C1 segment of cervical spinal cord (tissue), 14 donors: Measurements from ENCODE around the gene ATM.
"Not testable (repeated sequence)": the region's sequence is repeated elsewhere in the genome, so short reads cannot be mapped to it uniquely, and the experiment has no call there.

Source experiments
- DNase-seq, 14 donors: peaks; one replicate each; lab custom pipeline; 2025; lab: John Stamatoyannopoulos, UW

Gene ATM

GRCh38 chr11:108369064-108369463 lies 146.2 kb downstream of the ATM start:
- no peak for DNase-seq

- DNase-seq = no peak
Measured at GRCh38 chr11:108370315-108370714, 147.4 kb downstream of the ATM start.

GRCh38 chr11:108370990-108371389 lies 148.1 kb downstream of the ATM start:
- no peak for DNase-seq

- DNase-seq = not testable (repeated sequence)
Measured at GRCh38 chr11:108373505-108373904, 150.6 kb downstream of the ATM start.

GRCh38 chr11:108388576-108388975 lies 165.7 kb downstream of the ATM start:
- no peak for DNase-seq

GRCh38 chr11:108392353-108392752 lies 169.5 kb downstream of the ATM start:
- no peak for DNase-seq

GRCh38 chr11:108393046-108393445 lies 170.2 kb downstream of the ATM start:
- DNase-seq = no peak

- DNase-seq = no peak
Measured at GRCh38 chr11:108394744-108395284, 171.9 kb downstream of the ATM start.

GRCh38 chr11:108396672-108397071 lies 173.8 kb downstream of the ATM start:
- not testable (repeated sequence) for DNase-seq

GRCh38 chr11:108398439-108398838 lies 175.6 kb downstream of the ATM start:
- no peak for DNase-seq

GRCh38 chr11:108402241-108402640 lies 179.4 kb downstream of the ATM start:
- DNase-seq = no peak

- no peak for DNase-seq
Measured at GRCh38 chr11:108403052-108403451, 180.2 kb downstream of the ATM start.

- DNase-seq = no peak
Measured at GRCh38 chr11:108405706-108406105, 182.8 kb downstream of the ATM start.

GRCh38 chr11:108414958-108415357 lies 192.1 kb downstream of the ATM start:
- DNase-seq = no peak

- DNase-seq = not testable (repeated sequence)
Measured at GRCh38 chr11:108417551-108417950, 194.7 kb downstream of the ATM start.
